H1 (cell line): ENCODE measurements around the gene DHX58. TPM values are rescaled to one million over a fixed set of nuclear protein-coding genes. Genes with fewer than 3 reads are reported as not detected.

ENCODE experiments used
- ASH2L ChIP-seq: fragments of 200-600, 300-600 bp; sonication (generic); IDR thresholded peaks from one replicate; pipeline ENCODE4 v1.7.1; 2017; ENCODE audit warnings: low read length
- BCL11A ChIP-seq, 2 experiments: IDR thresholded peaks; one replicate each; pipeline ENCODE4 v1.6.1; 2011; ENCODE audit warnings: low read depth in 2 of 2, low read length in 2 of 2, mild to moderate bottlenecking in 2 of 2
- CTBP2 ChIP-seq: IDR thresholded peaks from 2 replicates; pipeline ENCODE4 v1.7.0; 2011; ENCODE audit warnings: borderline replicate concordance, mild to moderate bottlenecking, moderate library complexity, mixed read lengths, low read length; ENCODE audit not compliant: insufficient read depth, insufficient read length
- EZH2 ChIP-seq: fragments of 200-600 bp; sonication (generic); IDR thresholded peaks from 2 replicates; pipeline ENCODE4 v1.7.1; 2012; ENCODE audit warnings: low read depth, mild to moderate bottlenecking, moderate library complexity, low read length, inconsistent platforms; ENCODE audit not compliant: severe bottlenecking
- GTF2F1 ChIP-seq: IDR thresholded peaks from 2 replicates; pipeline ENCODE4 v1.6.1; 2012; ENCODE audit warnings: low read depth, low read length, improper control_type of control experiment, borderline replicate concordance
- JUN ChIP-seq: IDR thresholded peaks from 2 replicates; pipeline ENCODE4 v1.6.1; 2011; ENCODE audit warnings: low read depth, mild to moderate bottlenecking, improper control_type of control experiment, low read length
- KDM4A ChIP-seq: IDR thresholded peaks from one replicate; pipeline ENCODE4 v1.7.1; 2012; ENCODE audit warnings: low read depth, mild to moderate bottlenecking, moderate library complexity, low read length, inconsistent platforms; ENCODE audit not compliant: severe bottlenecking
- NRF1 ChIP-seq: IDR thresholded peaks from 2 replicates; pipeline ENCODE4 v1.6.1; 2011; ENCODE audit warnings: mild to moderate bottlenecking, low read depth, low read length, improper control_type of control experiment
- POLR2AphosphoS5 ChIP-seq: IDR thresholded peaks from 2 replicates; pipeline ENCODE4 v1.6.1; 2011; ENCODE audit warnings: low read depth, low read length
- RXRA ChIP-seq: IDR thresholded peaks from 2 replicates; pipeline ENCODE4 v1.6.1; 2011; ENCODE audit warnings: low read depth, mild to moderate bottlenecking, low read length, moderate library complexity; ENCODE audit not compliant: insufficient read depth
- SIN3A ChIP-seq, 2 experiments: IDR thresholded peaks in 1 of 2; conservative IDR thresholded peaks in 1 of 2; 2 replicates each; pipeline ENCODE4 v1.6.1; 2011 to 2012; ENCODE audit warnings: low read length in 2 of 2, improper control_type of control experiment in 1 of 2, low read depth in 1 of 2, mild to moderate bottlenecking in 1 of 2
- SUZ12 ChIP-seq: fragments of 200-600 bp; sonication (generic); IDR thresholded peaks from 2 replicates; pipeline ENCODE4 v1.6.1; 2012; ENCODE audit warnings: mild to moderate bottlenecking, inconsistent platforms, low read length, moderate library complexity, mixed read lengths
- TAF1 ChIP-seq: IDR thresholded peaks from 2 replicates; pipeline ENCODE4 v1.6.1; 2011; ENCODE audit warnings: mild to moderate bottlenecking, low read depth, low read length
- YY1 ChIP-seq: IDR thresholded peaks from 2 replicates; pipeline ENCODE4 v1.6.1; 2011; ENCODE audit warnings: low read depth, mild to moderate bottlenecking, low read length
- polyA plus RNA-seq, 7 experiments: library from polyadenylated mRNA; depleted of rRNA in 3 of 7; stranded (reverse) in 5 of 7; unstranded in 2 of 7; fragments of >200 nt in 5 of 7; fragments of 200-250 nt in 2 of 7; gene quantifications; 1 replicate in 5 of 7; 2 replicates in 1 of 7; 4 replicates in 1 of 7; pipeline versions ENCODE4 v1.2.1 to v1.2.3, GENCODE V29; 2011 to 2013; ENCODE audit warnings: missing spikeins in 2 of 7, mixed read lengths in 2 of 7
- total RNA-seq: library from RNA; stranded (reverse); fragmentation: NEBNext Ultra II Directional; extraction: Animal tissue kit (Norgen Biotek cat#: 25700); gene quantifications from 2 replicates; pipeline ENCODE4 v1.2.1, GENCODE V29; 2021
- TF ChIP-seq, protein P1 (sequence below): IDR thresholded peaks from 2 replicates; pipeline ENCODE4 v1.6.1; 2012; ENCODE audit warnings: inconsistent platforms
- TF ChIP-seq, protein P2 (sequence below): IDR thresholded peaks from 2 replicates; pipeline ENCODE4 v1.6.1; 2011; ENCODE audit warnings: low read depth, mild to moderate bottlenecking, low read length; ENCODE audit not compliant: insufficient read depth
- TF ChIP-seq, protein P3 (sequence below): IDR thresholded peaks from 2 replicates; pipeline ENCODE4 v1.6.1; 2012; ENCODE audit warnings: inconsistent platforms

Gene DHX58
- total and polyA plus RNA-seq, 2 of the 8 experiments (the other 6 are each of a cell fraction or from before 2014, with no cell fraction given): 5.6 to 9.9 TPM

DNA sequence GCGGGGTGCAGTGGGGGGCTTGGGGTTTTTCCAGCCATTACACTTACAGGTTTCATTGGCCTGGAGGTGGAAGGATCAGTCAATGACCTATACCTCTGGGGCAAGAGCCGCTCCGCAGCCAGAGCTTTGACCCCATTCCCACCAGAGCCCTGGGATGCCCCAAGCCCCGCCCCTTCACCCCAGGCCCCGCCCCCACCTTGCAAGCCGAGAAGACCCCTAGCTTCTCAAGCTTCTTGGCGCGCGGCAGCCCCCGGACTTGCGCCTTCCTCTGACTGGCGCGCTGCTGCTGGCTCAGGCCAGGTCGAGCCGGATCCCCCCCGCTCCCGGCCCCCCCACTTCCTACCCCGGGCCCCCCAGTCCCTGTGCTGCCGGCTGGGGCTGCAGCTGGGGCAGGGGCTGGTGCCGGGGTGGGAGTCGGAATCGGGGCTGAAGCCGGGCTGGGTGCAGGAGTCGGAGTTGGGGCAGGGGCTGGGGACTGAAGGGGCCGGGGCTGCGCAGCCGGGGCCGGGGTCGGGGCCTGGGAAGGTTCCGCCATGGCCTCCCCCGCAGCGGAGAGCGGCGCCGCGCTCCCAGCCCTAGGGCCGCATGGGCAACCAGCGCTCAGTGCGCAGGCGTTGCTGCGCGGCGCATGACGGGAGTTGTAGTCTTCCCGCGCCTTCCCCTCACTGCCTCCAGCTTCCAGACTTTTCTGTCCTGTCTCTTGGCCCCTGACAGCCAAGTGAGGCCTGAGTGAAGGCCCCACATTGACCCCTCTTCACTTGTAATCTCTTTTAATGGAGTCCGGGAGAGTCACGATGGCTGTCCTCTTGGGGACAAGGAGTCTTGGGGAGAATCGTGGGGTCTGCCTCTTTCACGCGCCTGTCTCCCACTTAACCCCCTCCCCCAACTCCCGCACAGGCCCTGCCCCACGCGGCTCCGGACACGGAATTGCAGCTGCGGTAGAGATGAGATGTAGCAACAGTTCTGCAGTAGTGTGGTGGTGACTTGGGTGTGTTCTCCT is 8.6 kb upstream of the DHX58 start, which contains the start of gene KAT2A (continued):
- no peak for TF ChIP-seq JUN
- TF ChIP-seq EZH2: no peak
- peak; percentile 26 to 86; a peak in 2 of 4 replicates for TF ChIP-seq SIN3A (conservative IDR thresholded peaks at IDR 0.05 in 1 of 2, IDR thresholded peaks at IDR 0.05 in 1 of 2; ENCODE audit: low read depth in 1 of 2, low read length in 2 of 2)
- peak; percentile 50; the same call in 1 of the 2 replicates for TF ChIP-seq YY1
- TF ChIP-seq POLR2AphosphoS5: peak; percentile 86
- TF ChIP-seq KDM4A: no peak
- TF ChIP-seq, protein P1, sequence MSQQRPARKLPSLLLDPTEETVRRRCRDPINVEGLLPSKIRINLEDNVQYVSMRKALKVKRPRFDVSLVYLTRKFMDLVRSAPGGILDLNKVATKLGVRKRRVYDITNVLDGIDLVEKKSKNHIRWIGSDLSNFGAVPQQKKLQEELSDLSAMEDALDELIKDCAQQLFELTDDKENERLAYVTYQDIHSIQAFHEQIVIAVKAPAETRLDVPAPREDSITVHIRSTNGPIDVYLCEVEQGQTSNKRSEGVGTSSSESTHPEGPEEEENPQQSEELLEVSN: peak; percentile 33; the same call in 1 of the 2 replicates
- no peak for TF ChIP-seq CTBP2
- no peak for TF ChIP-seq SUZ12
- TF ChIP-seq RXRA: no peak
- peak; percentile 66 for TF ChIP-seq TAF1
- TF ChIP-seq BCL11A (IDR thresholded peaks at IDR 0.05; ENCODE audit: low read depth in 2 of 2, low read length in 2 of 2): no peak
- TF ChIP-seq NRF1: peak; percentile 82
- no peak for TF ChIP-seq GTF2F1
- TF ChIP-seq, protein P2, sequence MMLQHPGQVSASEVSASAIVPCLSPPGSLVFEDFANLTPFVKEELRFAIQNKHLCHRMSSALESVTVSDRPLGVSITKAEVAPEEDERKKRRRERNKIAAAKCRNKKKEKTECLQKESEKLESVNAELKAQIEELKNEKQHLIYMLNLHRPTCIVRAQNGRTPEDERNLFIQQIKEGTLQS: no peak
- TF ChIP-seq, protein P3, sequence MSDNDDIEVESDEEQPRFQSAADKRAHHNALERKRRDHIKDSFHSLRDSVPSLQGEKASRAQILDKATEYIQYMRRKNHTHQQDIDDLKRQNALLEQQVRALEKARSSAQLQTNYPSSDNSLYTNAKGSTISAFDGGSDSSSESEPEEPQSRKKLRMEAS: peak; percentile 77; the same call in 1 of the 2 replicates
- peak; percentile 30 for TF ChIP-seq ASH2L
